PC-3 (cell line): ENCODE results near the gene PDSS2. TPM values are rescaled to one million over a fixed set of nuclear protein-coding genes. Genes with fewer than 3 reads are reported as not detected.
"Not testable (repeated sequence)": the region's sequence is repeated elsewhere in the genome, so short reads cannot be mapped to it uniquely, and the experiment has no call there.

ENCODE experiments used
- ATAC-seq: fragments of 200-7000 bp; cut with Tn5 transposase; 2 replicates; pipeline ENCODE4 v1.9.1; 2020; ENCODE audit warnings: mild to moderate bottlenecking, moderate library complexity
- BruUV-seq: library from RNA; stranded (reverse); fragments of 400-500 nt; replicated peaks from 2 replicates; lab custom pipeline; 2021; lab: Mats Ljungman, UMichigan
- CTCF ChIA-PET: fragments of 300-600 bp; sonication (Branson Sonifier 250); formaldehyde crosslinking; loops from one replicate; lab custom pipeline; 2022; ENCODE audit warnings: antibody characterized with exemption; lab: Charles Lee
- POLR2A ChIA-PET: fragments of 300-600 bp; sonication (Branson Sonifier 250); formaldehyde crosslinking; loops from one replicate; lab custom pipeline; 2022; ENCODE audit warnings: antibody characterized with exemption; ENCODE audit not compliant: unreplicated experiment; lab: Charles Lee
- DNase-seq: peaks from one replicate; pipeline ENCODE4 v3.0.0-alpha.2; 2015
- H2AFZ ChIP-seq: fragments of 300-600 bp; sonication (generic); 2 replicates; pipeline ENCODE4 v1.6.0; 2016; ENCODE audit warnings: antibody characterized with exemption, low read length
- H3F3A ChIP-seq: fragments of 300-600 bp; sonication (generic); one replicate; pipeline ENCODE4 v1.6.0; 2017; ENCODE audit warnings: antibody characterized with exemption, low read length, control low read depth, mild to moderate bottlenecking; ENCODE audit not compliant: unreplicated experiment
- H3K27ac ChIP-seq: fragments of 300-600 bp; sonication (generic); 2 replicates; pipeline ENCODE4 v1.5.1; 2016; ENCODE audit warnings: mild to moderate bottlenecking, low read length
- H3K27me3 ChIP-seq: fragments of 300-600 bp; sonication (generic); 2 replicates; pipeline ENCODE4 v1.6.1; 2016; ENCODE audit warnings: low read length, mixed read lengths
- H3K36me3 ChIP-seq: fragments of 300-600 bp; sonication (generic); 2 replicates; pipeline ENCODE4 v1.6.1; 2016; ENCODE audit warnings: low read depth, mixed run types, low read length, mixed read lengths
- H3K4me1 ChIP-seq: fragments of 300-600 bp; sonication (generic); 2 replicates; pipeline ENCODE4 v1.5.1; 2016; ENCODE audit warnings: low read length; ENCODE audit not compliant: insufficient read depth
- H3K4me2 ChIP-seq: fragments of 300-600 bp; sonication (generic); 2 replicates; pipeline ENCODE4 v1.6.0; 2016; ENCODE audit warnings: low read length
- H3K4me3 ChIP-seq: fragments of 300-600 bp; sonication (generic); 2 replicates; pipeline ENCODE4 v1.5.1; 2016; ENCODE audit warnings: mild to moderate bottlenecking, low read length, mixed read lengths
- H3K79me2 ChIP-seq: fragments of 300-600 bp; sonication (generic); 2 replicates; pipeline ENCODE4 v1.6.1; 2017; ENCODE audit warnings: low read length, mixed read lengths
- H3K9ac ChIP-seq: fragments of 300-600 bp; sonication (generic); 2 replicates; pipeline ENCODE4 v1.6.0; 2016; ENCODE audit warnings: mild to moderate bottlenecking, low read length
- H3K9me2 ChIP-seq: fragments of 300-600 bp; sonication (generic); replicated peaks from 2 replicates; pipeline ENCODE4 v1.6.1; 2016; ENCODE audit warnings: mixed run types, low read length, mixed read lengths
- H3K9me3 ChIP-seq: fragments of 300-600 bp; sonication (generic); 2 replicates; pipeline ENCODE4 v1.6.1; 2016; ENCODE audit warnings: low read length, mixed read lengths
- H4K20me1 ChIP-seq: fragments of 300-600 bp; sonication (generic); 2 replicates; pipeline ENCODE4 v1.6.1; 2016; ENCODE audit warnings: low read length, mixed read lengths
- EZH2 ChIP-seq: fragments of 300-600 bp; sonication (generic); IDR thresholded peaks from one replicate; pipeline ENCODE4 v1.6.1; 2017; ENCODE audit warnings: antibody characterized with exemption, mild to moderate bottlenecking, low read length; ENCODE audit not compliant: unreplicated experiment
- EZH2phosphoT487 ChIP-seq: fragments of 300-600 bp; sonication (generic); IDR thresholded peaks from 2 replicates; pipeline ENCODE4 v1.6.1; 2018; ENCODE audit warnings: mild to moderate bottlenecking, antibody characterized with exemption, low read length, borderline replicate concordance
- intact Hi-C: fragments of 100-400 bp; cut with micrococcal nuclease; formaldehyde crosslinking; loops from 2 replicates; pipeline ENCODE4 v1.9.0; 2023
- total RNA-seq: library from RNA; depleted of rRNA; stranded (reverse); fragments of >200 nt; gene quantifications from 2 replicates; pipeline ENCODE4 v1.2.3, GENCODE V29; 2014
- TF ChIP-seq, protein P1 (sequence below): fragments of 300-600 bp; sonication (generic); conservative IDR thresholded peaks from 2 replicates; pipeline ENCODE4 v1.5.1; 2017; ENCODE audit warnings: antibody characterized with exemption, low read depth, mild to moderate bottlenecking, low read length

Gene PDSS2
- total RNA-seq, 1 experiment from 2014 or later = 6.6 TPM

DNA sequence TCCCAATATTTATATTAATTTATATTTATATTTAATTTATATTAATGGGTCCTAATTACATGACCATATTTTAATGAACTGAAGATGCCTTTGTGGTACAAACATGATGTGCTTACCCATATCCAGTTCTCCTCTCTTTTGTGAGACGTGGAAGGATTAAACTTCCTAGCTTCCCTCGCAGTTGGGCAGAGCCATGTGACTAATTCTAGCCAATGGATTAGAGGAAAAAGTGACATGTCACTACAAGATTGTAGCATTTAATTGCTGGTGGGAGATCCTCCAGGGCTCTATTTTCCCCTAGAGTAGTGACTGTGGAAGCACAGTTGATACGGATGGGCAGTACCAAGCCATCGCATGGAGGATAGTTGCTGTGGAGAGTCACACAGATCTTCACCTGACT, 25.8 kb upstream of the PDSS2 start:
- CTCF ChIA-PET = no interaction called here
- TF ChIP-seq, protein P1, sequence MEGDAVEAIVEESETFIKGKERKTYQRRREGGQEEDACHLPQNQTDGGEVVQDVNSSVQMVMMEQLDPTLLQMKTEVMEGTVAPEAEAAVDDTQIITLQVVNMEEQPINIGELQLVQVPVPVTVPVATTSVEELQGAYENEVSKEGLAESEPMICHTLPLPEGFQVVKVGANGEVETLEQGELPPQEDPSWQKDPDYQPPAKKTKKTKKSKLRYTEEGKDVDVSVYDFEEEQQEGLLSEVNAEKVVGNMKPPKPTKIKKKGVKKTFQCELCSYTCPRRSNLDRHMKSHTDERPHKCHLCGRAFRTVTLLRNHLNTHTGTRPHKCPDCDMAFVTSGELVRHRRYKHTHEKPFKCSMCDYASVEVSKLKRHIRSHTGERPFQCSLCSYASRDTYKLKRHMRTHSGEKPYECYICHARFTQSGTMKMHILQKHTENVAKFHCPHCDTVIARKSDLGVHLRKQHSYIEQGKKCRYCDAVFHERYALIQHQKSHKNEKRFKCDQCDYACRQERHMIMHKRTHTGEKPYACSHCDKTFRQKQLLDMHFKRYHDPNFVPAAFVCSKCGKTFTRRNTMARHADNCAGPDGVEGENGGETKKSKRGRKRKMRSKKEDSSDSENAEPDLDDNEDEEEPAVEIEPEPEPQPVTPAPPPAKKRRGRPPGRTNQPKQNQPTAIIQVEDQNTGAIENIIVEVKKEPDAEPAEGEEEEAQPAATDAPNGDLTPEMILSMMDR = no peak
- TF ChIP-seq EZH2phosphoT487 (no peak), EZH2 (no peak)
- H4K20me1 ChIP-seq = no peaks in the 10 kb centered on the region
- H3K79me2 ChIP-seq = no peaks in the 10 kb centered on the region
- no peaks in the 10 kb centered on the region for H3F3A ChIP-seq
- intact Hi-C loops = no loop called here
- H3K9me3 ChIP-seq = no peaks in the 10 kb centered on the region
- H3K27ac ChIP-seq = no peak overlapping the region
- ATAC-seq = no peak
- no peak for DNase-seq
- H3K27me3 ChIP-seq = peaks cover 27% of the 10 kb centered on the region
- no peak overlapping the region for H3K4me2 ChIP-seq
- no peak overlapping the region for H3K9ac ChIP-seq
- no peak overlapping the region for H3K4me3 ChIP-seq
- BruUV-seq = no TSS peak
- POLR2A ChIA-PET = no interaction called here
- H3K36me3 ChIP-seq = no peaks in the 10 kb centered on the region
- H3K9me2 ChIP-seq = no peaks in the 10 kb centered on the region
- H2AFZ ChIP-seq = no peak overlapping the region
- peaks cover 4% of the 10 kb centered on the region; the same call in 1 of the 2 replicates for H3K4me1 ChIP-seq

GRCh38 chr6:107479089-107479690, 19.8 kb upstream of the PDSS2 start:
- DNase-seq (no peak), ATAC-seq (no peak)
- intact Hi-C loops = no loop called here
- Histone ChIP-seq H4K20me1 (no peaks in the 10 kb centered on the region), H3F3A (no peaks in the 10 kb centered on the region), H3K79me2 (no peaks in the 10 kb centered on the region), H3K4me2 (no peak overlapping the region), H3K9me2 (no peaks in the 10 kb centered on the region), H3K36me3 (no peaks in the 10 kb centered on the region), H3K4me3 (no peak overlapping the region), H3K27ac (no peak overlapping the region), H3K9me3 (no peaks in the 10 kb centered on the region), H3K9ac (no peak overlapping the region), H3K4me1 (peaks cover 4% of the 10 kb centered on the region; the same call in 1 of the 2 replicates), H2AFZ (no peak overlapping the region), H3K27me3 (peaks cover 15% of the 10 kb centered on the region; the same call in 1 of the 2 replicates)
- BruUV-seq = no TSS peak
- CTCF ChIA-PET = no interaction called here
- TF ChIP-seq EZH2 (no peak), EZH2phosphoT487 (no peak)
- TF ChIP-seq, protein P1 = no peak
- POLR2A ChIA-PET = no interaction called here

DNA sequence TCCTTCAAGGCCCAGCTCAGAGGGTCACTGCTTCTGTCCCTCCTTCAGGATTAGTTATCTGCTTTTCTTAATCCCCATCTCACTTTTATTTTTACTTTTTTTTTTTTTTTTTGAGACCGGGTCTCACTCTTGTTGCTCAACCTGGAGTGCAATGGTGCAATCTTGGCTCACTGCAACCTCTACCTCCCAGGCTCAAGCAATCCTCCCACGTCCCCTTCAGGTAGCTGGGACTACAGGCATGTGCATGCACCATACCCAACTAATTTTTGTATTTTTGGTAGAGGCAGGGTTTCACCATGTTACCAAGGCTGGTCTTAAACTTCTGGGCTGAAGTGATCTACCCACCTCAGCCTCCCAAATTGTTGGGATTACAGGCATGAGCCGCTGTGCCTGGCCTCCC, 16.5 kb upstream of the PDSS2 start:
- POLR2A ChIA-PET, H3K36me3 ChIP-seq, CTCF ChIA-PET, BruUV-seq, H3K9me2 ChIP-seq, H3K4me3 ChIP-seq, H3K79me2 ChIP-seq, H3K9me3 ChIP-seq, H4K20me1 ChIP-seq, ATAC-seq, H3K9ac ChIP-seq, H2AFZ ChIP-seq, DNase-seq, intact Hi-C loops, H3F3A ChIP-seq, H3K27ac ChIP-seq, H3K4me2 ChIP-seq, H3K4me1 ChIP-seq: not testable (repeated sequence)
- peaks cover 11% of the 10 kb centered on the region; the same call in 1 of the 2 replicates for H3K27me3 ChIP-seq

GRCh38 chr6:107475360-107475759, 16.0 kb upstream of the PDSS2 start:
- CTCF ChIA-PET, ATAC-seq, H3K27ac ChIP-seq, intact Hi-C loops, H3K79me2 ChIP-seq, H3K4me2 ChIP-seq, H3K4me3 ChIP-seq, POLR2A ChIA-PET, H3K36me3 ChIP-seq, H4K20me1 ChIP-seq, DNase-seq, H2AFZ ChIP-seq, H3K27me3 ChIP-seq, H3K9me3 ChIP-seq, H3K9me2 ChIP-seq, H3K9ac ChIP-seq, H3K4me1 ChIP-seq, H3F3A ChIP-seq, BruUV-seq: not testable (repeated sequence)
